ENCODE data around the gene S1PR2. TPM values are rescaled to one million over a fixed set of nuclear protein-coding genes. Genes with fewer than 3 reads are reported as not detected.

S1PR2 gene
- total and polyA plus RNA-seq, 4 donors, result 1.2 to 4.8 (median 3.3) TPM

- Histone ChIP-seq H3K4me3 (ENCODE audit: low read depth in 1 of 3, low read length in 3 of 3) (no peak overlapping the region), H3K27ac (ENCODE audit: low read depth in 1 of 2, low read length in 2 of 2) (no peak overlapping the region), H3K27me3 (ENCODE audit: control insufficient read depth in 4 of 4, insufficient read depth in 4 of 4, low read length in 3 of 4) (no peaks in the 10 kb centered on the region), H3K4me1 (ENCODE audit: control insufficient read depth in 4 of 4, insufficient read depth in 4 of 4, low read length in 3 of 4) (no peaks in the 10 kb centered on the region), H3K9ac (ENCODE audit: low read depth in 1 of 2, low read length in 2 of 2) (no peak overlapping the region), H3K36me3 (ENCODE audit: control insufficient read depth in 4 of 4, insufficient read depth in 3 of 4, low read depth in 1 of 4, low read length in 3 of 4) (no peaks in the 10 kb centered on the region), H3K9me3 (ENCODE audit: control insufficient read depth in 4 of 4, low read length in 3 of 4) (no peaks in the 10 kb centered on the region)
- TF ChIP-seq FOXA1 (IDR thresholded peaks at IDR 0.05), result no peak
- TF ChIP-seq SP1 (IDR thresholded peaks at IDR 0.05), result no peak
- no peak for TF ChIP-seq JUND (IDR thresholded peaks at IDR 0.05)
- no peak for TF ChIP-seq RXRA (IDR thresholded peaks at IDR 0.05)
- WGBS, result 92% methylated on average over 6 of the region's 6 CpGs
- no peak for DNase-seq (ENCODE audit: low spot score)
Observed at GRCh38 chr19:10211691-10212090, 19.4 kb downstream of the S1PR2 start.

GRCh38 chr19:10211061-10211460 is 20.1 kb downstream of the S1PR2 start:
- Histone ChIP-seq H3K36me3 (ENCODE audit: control insufficient read depth in 4 of 4, insufficient read depth in 3 of 4, low read depth in 1 of 4, low read length in 3 of 4) (no peaks in the 10 kb centered on the region), H3K4me3 (ENCODE audit: low read depth in 1 of 3, low read length in 3 of 3) (no peak overlapping the region), H3K27ac (ENCODE audit: low read depth in 1 of 2, low read length in 2 of 2) (no peak overlapping the region), H3K9me3 (ENCODE audit: control insufficient read depth in 4 of 4, low read length in 3 of 4) (no peaks in the 10 kb centered on the region), H3K27me3 (ENCODE audit: control insufficient read depth in 4 of 4, insufficient read depth in 4 of 4, low read length in 3 of 4) (no peaks in the 10 kb centered on the region), H3K4me1 (ENCODE audit: control insufficient read depth in 4 of 4, insufficient read depth in 4 of 4, low read length in 3 of 4) (no peaks in the 10 kb centered on the region), H3K9ac (ENCODE audit: low read depth in 1 of 2, low read length in 2 of 2) (no peak overlapping the region)
- DNase-seq (ENCODE audit: low spot score), result no peak
- TF ChIP-seq EGR1 (IDR thresholded peaks at IDR 0.05; ENCODE audit: low read depth in 2 of 2), result no peak
- no peak for TF ChIP-seq HNF4A (conservative IDR thresholded peaks at IDR 0.05)
- no peak for TF ChIP-seq ZBTB33 (IDR thresholded peaks at IDR 0.05)
- 83% methylated on average over 4 of the region's 4 CpGs for WGBS

GRCh38 chr19:10209315-10209714 is 21.8 kb downstream of the S1PR2 start:
- Histone ChIP-seq H3K4me3 (ENCODE audit: low read depth in 1 of 3, low read length in 3 of 3) (no peak overlapping the region), H3K9ac (ENCODE audit: low read depth in 1 of 2, low read length in 2 of 2) (no peak overlapping the region), H3K4me1 (ENCODE audit: control insufficient read depth in 4 of 4, insufficient read depth in 4 of 4, low read length in 3 of 4) (no peaks in the 10 kb centered on the region), H3K27me3 (ENCODE audit: control insufficient read depth in 4 of 4, insufficient read depth in 4 of 4, low read length in 3 of 4) (no peaks in the 10 kb centered on the region), H3K9me3 (ENCODE audit: control insufficient read depth in 4 of 4, low read length in 3 of 4) (no peaks in the 10 kb centered on the region), H3K36me3 (ENCODE audit: control insufficient read depth in 4 of 4, insufficient read depth in 3 of 4, low read depth in 1 of 4, low read length in 3 of 4) (no peaks in the 10 kb centered on the region), H3K27ac (ENCODE audit: low read depth in 1 of 2, low read length in 2 of 2) (no peak overlapping the region)
- TF ChIP-seq FOXA2 (IDR thresholded peaks at IDR 0.05) (no peak), ATF3 (IDR thresholded peaks at IDR 0.05) (no peak), GABPA (IDR thresholded peaks at IDR 0.05 in 1 of 2, conservative IDR thresholded peaks at IDR 0.05 in 1 of 2) (no peak), HNF4A (conservative IDR thresholded peaks at IDR 0.05) (no peak), YY1 (IDR thresholded peaks at IDR 0.05) (no peak), NR2F2 (IDR thresholded peaks at IDR 0.05) (no peak), RAD21 (IDR thresholded peaks at IDR 0.05) (no peak), HNF4G (IDR thresholded peaks at IDR 0.05) (no peak), EGR1 (IDR thresholded peaks at IDR 0.05; ENCODE audit: low read depth in 2 of 2) (no peak), RXRA (IDR thresholded peaks at IDR 0.05) (no peak), SP1 (IDR thresholded peaks at IDR 0.05) (no peak), JUND (IDR thresholded peaks at IDR 0.05) (no peak), TAF1 (conservative IDR thresholded peaks at IDR 0.05) (no peak), FOXA1 (IDR thresholded peaks at IDR 0.05) (no peak), ZBTB33 (IDR thresholded peaks at IDR 0.05) (no peak)
- TF ChIP-seq, protein P1, sequence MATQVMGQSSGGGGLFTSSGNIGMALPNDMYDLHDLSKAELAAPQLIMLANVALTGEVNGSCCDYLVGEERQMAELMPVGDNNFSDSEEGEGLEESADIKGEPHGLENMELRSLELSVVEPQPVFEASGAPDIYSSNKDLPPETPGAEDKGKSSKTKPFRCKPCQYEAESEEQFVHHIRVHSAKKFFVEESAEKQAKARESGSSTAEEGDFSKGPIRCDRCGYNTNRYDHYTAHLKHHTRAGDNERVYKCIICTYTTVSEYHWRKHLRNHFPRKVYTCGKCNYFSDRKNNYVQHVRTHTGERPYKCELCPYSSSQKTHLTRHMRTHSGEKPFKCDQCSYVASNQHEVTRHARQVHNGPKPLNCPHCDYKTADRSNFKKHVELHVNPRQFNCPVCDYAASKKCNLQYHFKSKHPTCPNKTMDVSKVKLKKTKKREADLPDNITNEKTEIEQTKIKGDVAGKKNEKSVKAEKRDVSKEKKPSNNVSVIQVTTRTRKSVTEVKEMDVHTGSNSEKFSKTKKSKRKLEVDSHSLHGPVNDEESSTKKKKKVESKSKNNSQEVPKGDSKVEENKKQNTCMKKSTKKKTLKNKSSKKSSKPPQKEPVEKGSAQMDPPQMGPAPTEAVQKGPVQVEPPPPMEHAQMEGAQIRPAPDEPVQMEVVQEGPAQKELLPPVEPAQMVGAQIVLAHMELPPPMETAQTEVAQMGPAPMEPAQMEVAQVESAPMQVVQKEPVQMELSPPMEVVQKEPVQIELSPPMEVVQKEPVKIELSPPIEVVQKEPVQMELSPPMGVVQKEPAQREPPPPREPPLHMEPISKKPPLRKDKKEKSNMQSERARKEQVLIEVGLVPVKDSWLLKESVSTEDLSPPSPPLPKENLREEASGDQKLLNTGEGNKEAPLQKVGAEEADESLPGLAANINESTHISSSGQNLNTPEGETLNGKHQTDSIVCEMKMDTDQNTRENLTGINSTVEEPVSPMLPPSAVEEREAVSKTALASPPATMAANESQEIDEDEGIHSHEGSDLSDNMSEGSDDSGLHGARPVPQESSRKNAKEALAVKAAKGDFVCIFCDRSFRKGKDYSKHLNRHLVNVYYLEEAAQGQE (IDR thresholded peaks at IDR 0.05), result no peak
- DNase-seq (ENCODE audit: low spot score), result no peak
- 73% methylated on average over 4 of the region's 4 CpGs for WGBS
